ENCODE data around the gene NCK2.

The NCK2 gene

GRCh38 chr2:105873281-105873680 is 128.6 kb downstream of the NCK2 start:
- no peak overlapping the region for H3K27ac ChIP-seq (ENCODE audit: low read depth, low read length)

GRCh38 chr2:105873721-105874120 is 129.0 kb downstream of the NCK2 start:
- Histone ChIP-seq H3K9me3 (ENCODE audit: low read length) (no peaks in the 10 kb centered on the region), H3K4me1 (ENCODE audit: insufficient read depth, low read length) (peaks cover 6% of the 10 kb centered on the region), H3K27me3 (ENCODE audit: control insufficient read depth in 1 of 2, insufficient read depth in 2 of 2, low read length in 2 of 2) (no peaks in the 10 kb centered on the region), H3K9ac (ENCODE audit: low read length) (no peak overlapping the region), H3K27ac (ENCODE audit: low read depth, low read length) (no peak overlapping the region), H3K36me3 (ENCODE audit: insufficient read depth, low read length) (no peaks in the 10 kb centered on the region), H3K4me3 (ENCODE audit: low read depth in 1 of 2, low read length in 2 of 2) (no peak overlapping the region)

More at GRCh38 chr2:105873281-105873680, 128.6 kb downstream of the NCK2 start:
- Histone ChIP-seq H3K4me1 (ENCODE audit: insufficient read depth, low read length) (peaks cover 9% of the 10 kb centered on the region), H3K4me3 (ENCODE audit: low read depth in 1 of 2, low read length in 2 of 2) (no peak overlapping the region), H3K9me3 (ENCODE audit: low read length) (no peaks in the 10 kb centered on the region), H3K36me3 (ENCODE audit: insufficient read depth, low read length) (no peaks in the 10 kb centered on the region), H3K27me3 (ENCODE audit: control insufficient read depth in 1 of 2, insufficient read depth in 2 of 2, low read length in 2 of 2) (no peaks in the 10 kb centered on the region), H3K9ac (ENCODE audit: low read length) (no peak overlapping the region)

GRCh38 chr2:105874466-105874865 is 129.8 kb downstream of the NCK2 start:
- H3K36me3 ChIP-seq (ENCODE audit: insufficient read depth, low read length): no peaks in the 10 kb centered on the region
- H3K9me3 ChIP-seq (ENCODE audit: low read length): no peaks in the 10 kb centered on the region
- H3K27me3 ChIP-seq (ENCODE audit: control insufficient read depth in 1 of 2, insufficient read depth in 2 of 2, low read length in 2 of 2): no peaks in the 10 kb centered on the region
- no peak overlapping the region for H3K27ac ChIP-seq (ENCODE audit: low read depth, low read length)
- H3K4me3 ChIP-seq (ENCODE audit: low read depth in 1 of 2, low read length in 2 of 2): no peak overlapping the region
- H3K9ac ChIP-seq (ENCODE audit: low read length): no peak overlapping the region
- H3K4me1 ChIP-seq (ENCODE audit: insufficient read depth, low read length): peaks cover 6% of the 10 kb centered on the region

GRCh38 chr2:105875241-105875640 is 130.5 kb downstream of the NCK2 start:
- Histone ChIP-seq H3K9ac (ENCODE audit: low read length) (no peak overlapping the region), H3K4me3 (ENCODE audit: low read depth in 1 of 2, low read length in 2 of 2) (no peak overlapping the region), H3K27me3 (ENCODE audit: control insufficient read depth in 1 of 2, insufficient read depth in 2 of 2, low read length in 2 of 2) (no peaks in the 10 kb centered on the region), H3K9me3 (ENCODE audit: low read length) (no peaks in the 10 kb centered on the region), H3K27ac (ENCODE audit: low read depth, low read length) (no peak overlapping the region), H3K36me3 (ENCODE audit: insufficient read depth, low read length) (no peaks in the 10 kb centered on the region), H3K4me1 (ENCODE audit: insufficient read depth, low read length) (peaks cover 6% of the 10 kb centered on the region)

GRCh38 chr2:105876191-105876590 is 131.5 kb downstream of the NCK2 start:
- Histone ChIP-seq H3K27ac (ENCODE audit: low read depth, low read length) (no peak overlapping the region), H3K4me1 (ENCODE audit: insufficient read depth, low read length) (peaks cover 6% of the 10 kb centered on the region), H3K9me3 (ENCODE audit: low read length) (no peaks in the 10 kb centered on the region), H3K36me3 (ENCODE audit: insufficient read depth, low read length) (no peaks in the 10 kb centered on the region), H3K4me3 (ENCODE audit: low read depth in 1 of 2, low read length in 2 of 2) (no peak overlapping the region), H3K9ac (ENCODE audit: low read length) (no peak overlapping the region), H3K27me3 (ENCODE audit: control insufficient read depth in 1 of 2, insufficient read depth in 2 of 2, low read length in 2 of 2) (no peaks in the 10 kb centered on the region)

- Histone ChIP-seq H3K9ac (ENCODE audit: low read length) (no peak overlapping the region), H3K27ac (ENCODE audit: low read depth, low read length) (no peak overlapping the region), H3K27me3 (ENCODE audit: control insufficient read depth in 1 of 2, insufficient read depth in 2 of 2, low read length in 2 of 2) (no peaks in the 10 kb centered on the region), H3K4me3 (ENCODE audit: low read depth in 1 of 2, low read length in 2 of 2) (no peak overlapping the region), H3K9me3 (ENCODE audit: low read length) (no peaks in the 10 kb centered on the region), H3K36me3 (ENCODE audit: insufficient read depth, low read length) (peaks cover 4% of the 10 kb centered on the region), H3K4me1 (ENCODE audit: insufficient read depth, low read length) (peaks cover 8% of the 10 kb centered on the region)
Measured at GRCh38 chr2:105877945-105878344, 133.2 kb downstream of the NCK2 start.

GRCh38 chr2:105879106-105879802 is 134.5 kb downstream of the NCK2 start:
- Histone ChIP-seq H3K36me3 (ENCODE audit: insufficient read depth, low read length) (peaks cover 4% of the 10 kb centered on the region), H3K4me1 (ENCODE audit: insufficient read depth, low read length) (peaks cover 13% of the 10 kb centered on the region), H3K9ac (ENCODE audit: low read length) (no peak overlapping the region), H3K27me3 (ENCODE audit: control insufficient read depth in 1 of 2, insufficient read depth in 2 of 2, low read length in 2 of 2) (no peaks in the 10 kb centered on the region), H3K27ac (ENCODE audit: low read depth, low read length) (no peak overlapping the region), H3K9me3 (ENCODE audit: low read length) (no peaks in the 10 kb centered on the region), H3K4me3 (ENCODE audit: low read depth in 1 of 2, low read length in 2 of 2) (no peak overlapping the region)

- Histone ChIP-seq H3K36me3 (ENCODE audit: insufficient read depth, low read length) (peaks cover 4% of the 10 kb centered on the region), H3K4me3 (ENCODE audit: low read depth in 1 of 2, low read length in 2 of 2) (no peak overlapping the region), H3K27ac (ENCODE audit: low read depth, low read length) (no peak overlapping the region), H3K9ac (ENCODE audit: low read length) (no peak overlapping the region), H3K4me1 (ENCODE audit: insufficient read depth, low read length) (peaks cover 13% of the 10 kb centered on the region), H3K9me3 (ENCODE audit: low read length) (no peaks in the 10 kb centered on the region), H3K27me3 (ENCODE audit: control insufficient read depth in 1 of 2, insufficient read depth in 2 of 2, low read length in 2 of 2) (no peaks in the 10 kb centered on the region)
Measured at GRCh38 chr2:105879803-105880300, 135.1 kb downstream of the NCK2 start.

GRCh38 chr2:105880637-105881036 is 135.9 kb downstream of the NCK2 start:
- Histone ChIP-seq H3K4me3 (ENCODE audit: low read depth in 1 of 2, low read length in 2 of 2) (no peak overlapping the region), H3K27me3 (ENCODE audit: control insufficient read depth in 1 of 2, insufficient read depth in 2 of 2, low read length in 2 of 2) (no peaks in the 10 kb centered on the region), H3K4me1 (ENCODE audit: insufficient read depth, low read length) (peaks cover 13% of the 10 kb centered on the region), H3K9me3 (ENCODE audit: low read length) (no peaks in the 10 kb centered on the region), H3K9ac (ENCODE audit: low read length) (no peak overlapping the region), H3K36me3 (ENCODE audit: insufficient read depth, low read length) (peaks cover 4% of the 10 kb centered on the region), H3K27ac (ENCODE audit: low read depth, low read length) (no peak overlapping the region)

GRCh38 chr2:105881286-105882136 is 136.8 kb downstream of the NCK2 start:
- Histone ChIP-seq H3K4me3 (ENCODE audit: low read depth in 1 of 2, low read length in 2 of 2) (no peak overlapping the region), H3K27me3 (ENCODE audit: control insufficient read depth in 1 of 2, insufficient read depth in 2 of 2, low read length in 2 of 2) (no peaks in the 10 kb centered on the region), H3K9ac (ENCODE audit: low read length) (no peak overlapping the region), H3K4me1 (ENCODE audit: insufficient read depth, low read length) (peaks cover 21% of the 10 kb centered on the region), H3K27ac (ENCODE audit: low read depth, low read length) (no peak overlapping the region), H3K36me3 (ENCODE audit: insufficient read depth, low read length) (peaks cover 4% of the 10 kb centered on the region), H3K9me3 (ENCODE audit: low read length) (no peaks in the 10 kb centered on the region)

GRCh38 chr2:105882341-105882740 is 137.6 kb downstream of the NCK2 start:
- Histone ChIP-seq H3K9ac (ENCODE audit: low read length) (no peak overlapping the region), H3K36me3 (ENCODE audit: insufficient read depth, low read length) (peaks cover 4% of the 10 kb centered on the region), H3K27ac (ENCODE audit: low read depth, low read length) (no peak overlapping the region), H3K4me3 (ENCODE audit: low read depth in 1 of 2, low read length in 2 of 2) (no peak overlapping the region), H3K27me3 (ENCODE audit: control insufficient read depth in 1 of 2, insufficient read depth in 2 of 2, low read length in 2 of 2) (no peaks in the 10 kb centered on the region), H3K4me1 (ENCODE audit: insufficient read depth, low read length) (peaks cover 23% of the 10 kb centered on the region), H3K9me3 (ENCODE audit: low read length) (no peaks in the 10 kb centered on the region)

Measured in muscle layer of colon (tissue), 2 donors.